Ovary (tissue), 9 donors: ENCODE data around the gene REM2. TPM values are rescaled to one million over a fixed set of nuclear protein-coding genes. Genes with fewer than 3 reads are reported as not detected.

Experiments
- DNase-seq, 5 donors: peaks; one replicate each; pipeline ENCODE4 v3.0.0-alpha.2; 2019 to 2020
- H3K27ac ChIP-seq, 2 donors: fragments of 200-600 bp; one replicate each; pipeline versions ENCODE4 v1.5.1 to v1.8.0; 2019 to 2022
- H3K27me3 ChIP-seq: fragments of 200-600 bp; one replicate; pipeline ENCODE4 v1.8.0; 2022
- H3K36me3 ChIP-seq: fragments of 200-600 bp; sonication (generic); one replicate; pipeline ENCODE4 v1.5.1; 2019
- H3K4me1 ChIP-seq: one replicate; pipeline ENCODE4 v1.8.1; 2013; ENCODE audit warnings: mild to moderate bottlenecking, moderate library complexity; ENCODE audit not compliant: insufficient read depth
- H3K4me3 ChIP-seq: fragments of 200-600 bp; sonication (generic); one replicate; pipeline ENCODE4 v1.5.1; 2017
- H3K9me3 ChIP-seq, 2 donors: fragments of 200-600 bp in 1 of 2; sonication (generic) in 1 of 2; one replicate each; pipeline versions ENCODE4 v1.5.1 to v1.8.1; 2013 to 2019; ENCODE audit warnings: mild to moderate bottlenecking in 1 of 2, moderate library complexity in 1 of 2
- EP300 ChIP-seq: sonication (generic); formaldehyde crosslinking; IDR thresholded peaks from one replicate; pipeline ENCODE4 v1.6.1; 2017; ENCODE audit warnings: antibody characterized with exemption
- POLR2A ChIP-seq: fragments of 450-650 bp; IDR thresholded peaks from one replicate; pipeline ENCODE4 v1.6.1; 2017; ENCODE audit warnings: antibody characterized with exemption, mild to moderate bottlenecking, moderate library complexity
- WGBS, 3 donors: extraction: QIAGEN DNeasy Blood & Tissue Kit in 1 of 3; methylation state at CpG; one replicate each; pipeline versions ENCODE4 v1.1.5 to v1.1.7; 2013 to 2017; 5-methylcytosine and 5-hydroxymethylcytosine counted together
- intact Hi-C, 4 donors: fragments of 100-400 bp; cut with DNase I; formaldehyde crosslinking; loops; one replicate each; pipeline versions ENCODE4 v1.11.0 to v1.15.1; 2022 to 2023
- polyA plus RNA-seq, 2 donors: library from polyadenylated mRNA; stranded (reverse); fragments of 200-250 nt in 1 of 2; fragments of 350-450 nt in 1 of 2; fragmentation: Illumina TruSeq in 1 of 2; extraction: RNeasy Lipid Tissue Mini Kit (QIAGEN cat#74804) in 1 of 2; gene quantifications; one replicate each; pipeline ENCODE4 v1.2.3, GENCODE V29; 2013 to 2014
- total RNA-seq, 7 donors: library from RNA; depleted of rRNA in 2 of 7; stranded (reverse); fragments of >200 nt in 2 of 7; fragmentation: NEBNext Ultra II Directional in 3 of 7; extraction: Animal tissue kit (Norgen Biotek cat#: 25700) in 3 of 7; gene quantifications; one replicate each; pipeline versions ENCODE4 v1.1.0 to v1.2.4, GENCODE V29; 2016 to 2023
- TF ChIP-seq, protein P1 (sequence below), 3 donors: fragments of 450-650 bp in 2 of 3; fragments of 200-600 bp in 1 of 3; IDR thresholded peaks; one replicate each; pipeline versions ENCODE4 v1.5.1 to v1.8.0; 2016 to 2022; ENCODE audit warnings: antibody characterized with exemption in 3 of 3, mild to moderate bottlenecking in 1 of 3
- donor health status: DM: no; HTN: no; CAD: no; lungs with moderate emphysema.
- donor health status: DM: no; HTN: no; CAD: no.
- donor health status: Bipolar disorder and iron deficiency.
- donor health status: DM: yes; HTN: yes; CAD: no.
- donor health status: DM: no; HTN: no; CAD: no.
- donor health status: DM: yes; HTN: yes; CAD: no.

REM2 gene
- total and polyA plus RNA-seq, 9 donors: 0.12 to 1.1 (median 0.66) TPM

DNA sequence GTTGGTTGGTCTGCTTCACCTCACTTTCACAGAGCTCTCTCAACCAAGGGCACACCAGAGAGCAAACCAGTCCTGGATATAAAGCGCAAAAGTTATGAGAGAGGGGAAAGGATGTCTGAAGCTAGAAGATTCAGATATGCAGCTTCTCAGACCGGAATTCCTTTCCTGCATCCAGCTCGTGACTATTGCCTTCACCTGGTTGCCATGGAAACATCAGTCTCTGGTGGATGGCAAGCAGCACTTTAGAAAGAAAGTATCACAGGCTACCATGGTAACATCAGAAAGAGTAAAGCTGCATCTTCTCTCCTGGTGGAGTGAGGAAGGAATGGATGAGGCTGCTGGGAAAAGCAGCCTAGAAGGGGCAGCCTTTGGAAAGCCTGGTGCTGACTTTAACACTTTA lies 13.7 kb downstream of the REM2 start:
- Histone ChIP-seq H3K4me1 (peaks cover 1% of the 10 kb centered on the region), H3K27ac (no peak overlapping the region), H3K4me3 (no peak overlapping the region), H3K27me3 (no peaks in the 10 kb centered on the region), H3K36me3 (no peaks in the 10 kb centered on the region), H3K9me3 (no peaks in the 10 kb centered on the region)
- intact Hi-C loops: no loop called here
- 75 to 83% (median 81%) methylated on average over 3 of the region's 3 CpGs for WGBS, 3 donors
- TF ChIP-seq POLR2A (no peak), EP300 (no peak)
- TF ChIP-seq, protein P1, sequence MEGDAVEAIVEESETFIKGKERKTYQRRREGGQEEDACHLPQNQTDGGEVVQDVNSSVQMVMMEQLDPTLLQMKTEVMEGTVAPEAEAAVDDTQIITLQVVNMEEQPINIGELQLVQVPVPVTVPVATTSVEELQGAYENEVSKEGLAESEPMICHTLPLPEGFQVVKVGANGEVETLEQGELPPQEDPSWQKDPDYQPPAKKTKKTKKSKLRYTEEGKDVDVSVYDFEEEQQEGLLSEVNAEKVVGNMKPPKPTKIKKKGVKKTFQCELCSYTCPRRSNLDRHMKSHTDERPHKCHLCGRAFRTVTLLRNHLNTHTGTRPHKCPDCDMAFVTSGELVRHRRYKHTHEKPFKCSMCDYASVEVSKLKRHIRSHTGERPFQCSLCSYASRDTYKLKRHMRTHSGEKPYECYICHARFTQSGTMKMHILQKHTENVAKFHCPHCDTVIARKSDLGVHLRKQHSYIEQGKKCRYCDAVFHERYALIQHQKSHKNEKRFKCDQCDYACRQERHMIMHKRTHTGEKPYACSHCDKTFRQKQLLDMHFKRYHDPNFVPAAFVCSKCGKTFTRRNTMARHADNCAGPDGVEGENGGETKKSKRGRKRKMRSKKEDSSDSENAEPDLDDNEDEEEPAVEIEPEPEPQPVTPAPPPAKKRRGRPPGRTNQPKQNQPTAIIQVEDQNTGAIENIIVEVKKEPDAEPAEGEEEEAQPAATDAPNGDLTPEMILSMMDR (IDR thresholded peaks at IDR 0.05): no peak
- DNase-seq: no peak

DNA sequence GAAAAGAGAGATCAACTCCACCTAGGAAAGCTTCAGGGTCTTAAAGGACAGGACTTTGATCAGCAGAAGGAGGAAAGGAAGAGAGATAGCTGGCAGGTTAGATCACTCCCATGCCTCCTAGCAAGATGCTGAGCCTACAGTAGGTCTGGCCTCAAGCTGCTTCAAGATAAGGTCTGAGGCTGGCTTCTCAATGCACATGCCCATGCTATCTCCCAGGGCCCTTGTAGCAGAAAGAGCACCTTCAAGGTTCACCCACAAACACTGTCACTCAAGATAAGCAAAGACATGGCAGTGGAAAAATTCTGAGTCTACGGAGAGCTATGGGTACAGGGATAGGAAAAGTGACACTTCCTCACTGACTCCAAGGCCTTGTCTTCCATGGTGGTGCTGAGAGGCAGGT lies 14.3 kb downstream of the REM2 start:
- intact Hi-C loops: no loop called here
- no peak for DNase-seq
- WGBS, 3 donors: 83 to 96% (median 93%) methylated on average over 1 of the region's 1 CpG
- H3K27ac ChIP-seq: no peak overlapping the region
- H3K36me3 ChIP-seq: no peaks in the 10 kb centered on the region
- no peaks in the 10 kb centered on the region for H3K9me3 ChIP-seq
- H3K27me3 ChIP-seq: no peaks in the 10 kb centered on the region
- H3K4me3 ChIP-seq: no peak overlapping the region
- no peak for TF ChIP-seq POLR2A
- TF ChIP-seq EP300: no peak
- TF ChIP-seq, protein P1 (IDR thresholded peaks at IDR 0.05): no peak
- peaks cover 1% of the 10 kb centered on the region for H3K4me1 ChIP-seq

DNA sequence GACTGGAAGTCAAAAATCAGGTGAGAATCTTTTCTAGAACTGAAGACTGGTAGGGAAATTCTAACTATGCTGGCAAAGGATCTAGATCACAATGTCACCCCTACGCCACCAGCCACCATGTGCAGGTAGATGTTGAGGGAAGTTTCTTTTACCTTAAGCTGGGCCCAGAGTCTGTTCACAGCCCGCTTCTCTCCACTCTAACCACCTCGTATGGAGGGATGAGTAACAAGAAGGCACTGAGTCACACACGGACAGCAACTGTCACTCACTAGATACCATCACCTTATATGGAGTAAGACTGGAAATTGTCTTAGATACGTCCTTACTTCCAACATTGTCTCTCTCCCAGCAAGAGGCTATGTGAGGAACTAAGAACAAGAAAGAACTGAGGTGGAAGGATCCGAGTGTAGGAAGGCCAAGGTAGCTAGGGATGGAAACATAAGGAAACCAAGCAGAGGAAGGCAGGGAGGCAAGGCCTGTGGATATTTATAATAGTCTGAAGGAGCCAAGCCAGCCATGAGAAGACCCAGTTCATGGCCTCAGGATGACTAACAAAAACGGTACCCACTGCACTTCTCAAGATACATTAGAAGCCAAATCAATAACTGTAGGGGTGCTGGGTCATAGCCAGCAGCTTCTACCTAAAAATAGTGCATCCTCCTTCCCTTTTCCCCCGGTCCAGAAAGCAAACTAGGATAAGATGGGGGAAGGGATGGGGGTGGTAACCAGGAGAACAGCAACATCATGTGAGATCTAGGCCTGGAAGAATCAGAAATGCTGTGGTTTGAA lies 15.5 kb downstream of the REM2 start:
- H3K27me3 ChIP-seq: no peaks in the 10 kb centered on the region
- TF ChIP-seq, protein P1 (IDR thresholded peaks at IDR 0.05): no peak
- no peak for TF ChIP-seq POLR2A
- TF ChIP-seq EP300: no peak
- intact Hi-C loops: no loop called here
- H3K4me3 ChIP-seq: no peak overlapping the region
- no peaks in the 10 kb centered on the region for H3K9me3 ChIP-seq
- H3K27ac ChIP-seq: no peak overlapping the region
- WGBS, 3 donors: 47 to 53% (median 52%) methylated on average over 8 of the region's 8 CpGs
- H3K36me3 ChIP-seq: no peaks in the 10 kb centered on the region
- DNase-seq: no peak
- peaks cover 1% of the 10 kb centered on the region for H3K4me1 ChIP-seq

DNA sequence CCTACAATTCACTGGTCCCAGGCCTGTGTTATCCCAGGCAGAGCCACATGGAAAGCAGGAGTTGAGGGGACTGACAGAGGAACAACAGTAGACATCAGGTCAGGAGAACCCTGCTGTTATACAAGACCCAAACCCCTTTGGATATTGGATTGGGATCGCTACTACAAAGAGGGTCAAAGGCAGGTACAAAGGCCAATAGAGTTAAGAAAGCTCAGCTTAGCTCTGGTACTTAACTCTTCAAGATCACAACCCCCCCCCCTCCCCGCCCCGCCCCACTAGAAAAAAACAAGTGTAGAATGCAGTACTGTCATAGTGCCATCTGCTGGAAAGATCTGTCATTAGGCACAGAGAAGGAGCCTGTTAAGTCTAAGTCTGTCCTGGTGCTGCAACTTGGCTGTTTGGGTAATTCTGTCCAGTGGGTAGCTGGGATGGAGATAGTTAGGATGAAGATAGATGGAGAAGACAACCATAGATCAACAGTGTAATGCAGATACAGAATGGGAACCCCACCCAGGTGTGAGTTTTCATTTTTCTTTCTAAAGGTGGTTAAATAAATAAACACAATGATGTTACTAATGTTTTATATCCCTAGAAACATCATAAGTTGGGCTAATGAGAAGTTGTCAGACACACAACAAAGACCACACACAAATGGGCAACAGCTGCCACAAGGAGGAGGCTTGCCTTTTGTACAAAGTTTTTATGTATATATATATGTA lies 17.2 kb downstream of the REM2 start:
- no peak for TF ChIP-seq EP300
- TF ChIP-seq, protein P1 (IDR thresholded peaks at IDR 0.05): peak in 2 of 3 donors; percentile 14 to 22
- H3K36me3 ChIP-seq: no peaks in the 10 kb centered on the region
- H3K4me3 ChIP-seq: no peak overlapping the region
- no peaks in the 10 kb centered on the region for H3K9me3 ChIP-seq
- 28 to 40% (median 31%) methylated on average over 3 of the region's 3 CpGs for WGBS, 3 donors
- no peak for DNase-seq
- intact Hi-C loops: no loop called here
- no peaks in the 10 kb centered on the region for H3K27me3 ChIP-seq
- peaks cover 1% of the 10 kb centered on the region for H3K4me1 ChIP-seq
- H3K27ac ChIP-seq: no peak overlapping the region
